GM12801 (cell line): ENCODE measurements around the gene NEDD4L.

Experiments
- TF ChIP-seq, protein P1 (sequence below): IDR thresholded peaks from one replicate; pipeline ENCODE4 v1.5.1; 2011; ENCODE audit warnings: control low read depth; ENCODE audit not compliant: insufficient read length; ENCODE audit errors: extremely low read depth

NEDD4L gene

DNA sequence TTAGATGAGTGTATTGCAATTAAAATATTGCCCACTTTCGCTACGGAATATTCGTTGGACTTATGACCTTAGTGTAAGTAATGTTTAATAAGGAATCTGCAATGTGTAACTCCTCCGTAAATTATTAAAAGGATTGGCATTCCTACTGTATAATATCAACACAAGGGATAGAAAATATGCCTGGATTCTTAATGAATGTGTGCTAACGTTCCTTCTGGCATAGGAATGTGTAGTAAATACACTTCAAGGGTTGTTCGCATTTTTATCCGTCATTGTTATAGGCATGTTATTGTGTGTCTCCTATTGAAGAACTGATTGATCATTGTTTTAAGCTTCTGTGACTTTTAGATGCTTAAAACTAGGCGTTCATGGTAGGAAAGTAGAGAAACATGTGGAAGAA is 134.5 kb downstream of the NEDD4L start:
- TF ChIP-seq, protein P1, sequence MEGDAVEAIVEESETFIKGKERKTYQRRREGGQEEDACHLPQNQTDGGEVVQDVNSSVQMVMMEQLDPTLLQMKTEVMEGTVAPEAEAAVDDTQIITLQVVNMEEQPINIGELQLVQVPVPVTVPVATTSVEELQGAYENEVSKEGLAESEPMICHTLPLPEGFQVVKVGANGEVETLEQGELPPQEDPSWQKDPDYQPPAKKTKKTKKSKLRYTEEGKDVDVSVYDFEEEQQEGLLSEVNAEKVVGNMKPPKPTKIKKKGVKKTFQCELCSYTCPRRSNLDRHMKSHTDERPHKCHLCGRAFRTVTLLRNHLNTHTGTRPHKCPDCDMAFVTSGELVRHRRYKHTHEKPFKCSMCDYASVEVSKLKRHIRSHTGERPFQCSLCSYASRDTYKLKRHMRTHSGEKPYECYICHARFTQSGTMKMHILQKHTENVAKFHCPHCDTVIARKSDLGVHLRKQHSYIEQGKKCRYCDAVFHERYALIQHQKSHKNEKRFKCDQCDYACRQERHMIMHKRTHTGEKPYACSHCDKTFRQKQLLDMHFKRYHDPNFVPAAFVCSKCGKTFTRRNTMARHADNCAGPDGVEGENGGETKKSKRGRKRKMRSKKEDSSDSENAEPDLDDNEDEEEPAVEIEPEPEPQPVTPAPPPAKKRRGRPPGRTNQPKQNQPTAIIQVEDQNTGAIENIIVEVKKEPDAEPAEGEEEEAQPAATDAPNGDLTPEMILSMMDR = no peak

DNA sequence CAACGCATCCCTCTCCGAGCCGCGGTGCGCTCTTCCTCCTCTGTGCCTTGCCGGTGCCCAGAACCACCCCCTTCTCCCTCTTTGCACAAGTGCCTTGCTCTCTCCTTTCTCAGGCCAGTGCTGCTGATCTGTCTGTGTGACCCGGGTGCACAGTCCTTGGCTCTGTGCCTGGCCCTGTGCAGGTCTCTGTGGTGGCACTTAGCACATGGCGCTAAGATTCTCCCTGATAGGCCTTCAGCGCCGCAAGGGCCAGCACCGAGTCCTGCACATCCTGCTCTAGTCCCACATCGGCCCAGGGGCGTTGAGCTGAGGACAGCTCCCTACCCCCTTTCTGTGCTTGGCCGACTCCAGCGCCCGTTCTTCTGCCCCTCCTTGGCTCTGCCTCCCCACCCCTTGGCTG is 136.1 kb downstream of the NEDD4L start:
- TF ChIP-seq, protein P1 = no peak

DNA sequence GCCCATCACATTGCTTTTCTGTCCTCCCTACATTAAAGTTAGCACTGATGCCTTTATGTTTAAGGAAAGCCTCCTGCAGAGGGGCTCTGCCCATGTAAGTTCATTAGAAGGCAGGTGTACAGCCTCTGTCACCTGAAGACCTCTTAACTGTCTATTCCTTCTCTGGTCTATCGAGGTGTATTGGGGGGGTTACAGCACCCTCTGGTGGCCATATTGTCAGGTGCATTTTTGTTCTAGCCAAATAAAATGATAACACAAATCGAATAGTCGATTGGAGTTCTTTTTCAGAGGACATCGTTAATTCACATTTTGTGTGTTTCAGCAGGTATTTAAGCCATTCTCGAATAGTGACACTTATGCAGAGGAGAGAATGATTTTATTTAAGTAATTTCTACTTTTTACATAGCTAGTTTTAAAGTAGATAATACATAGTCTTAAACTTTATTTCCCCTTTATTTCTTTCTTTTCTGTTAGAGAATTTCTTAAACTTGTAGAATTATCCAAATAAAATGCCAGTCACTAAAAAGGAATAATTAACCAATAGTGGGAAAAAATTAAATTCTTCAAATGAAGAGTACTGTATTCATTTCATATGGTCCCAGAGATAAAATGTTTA is 136.8 kb downstream of the NEDD4L start:
- TF ChIP-seq, protein P1 = no peak

DNA sequence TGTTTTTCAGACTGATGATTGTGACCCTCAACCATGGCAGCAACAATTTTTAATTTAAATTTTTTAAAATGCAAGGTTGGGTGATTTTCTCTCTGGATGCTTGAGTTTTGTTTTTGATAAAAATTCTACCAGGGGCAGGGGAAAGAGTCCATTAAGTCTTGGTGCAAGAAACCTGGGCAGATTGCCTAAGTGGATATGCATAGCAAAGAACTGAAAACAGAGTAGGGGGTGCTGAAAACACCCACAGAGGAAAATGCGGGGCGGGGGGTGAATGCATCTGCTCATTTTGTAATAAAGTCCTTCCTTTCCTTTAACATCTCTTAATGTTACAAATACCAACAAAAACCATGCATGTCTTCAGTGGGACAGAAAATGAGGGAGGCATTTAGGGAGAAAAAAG is 138.0 kb downstream of the NEDD4L start:
- TF ChIP-seq, protein P1 = no peak

DNA sequence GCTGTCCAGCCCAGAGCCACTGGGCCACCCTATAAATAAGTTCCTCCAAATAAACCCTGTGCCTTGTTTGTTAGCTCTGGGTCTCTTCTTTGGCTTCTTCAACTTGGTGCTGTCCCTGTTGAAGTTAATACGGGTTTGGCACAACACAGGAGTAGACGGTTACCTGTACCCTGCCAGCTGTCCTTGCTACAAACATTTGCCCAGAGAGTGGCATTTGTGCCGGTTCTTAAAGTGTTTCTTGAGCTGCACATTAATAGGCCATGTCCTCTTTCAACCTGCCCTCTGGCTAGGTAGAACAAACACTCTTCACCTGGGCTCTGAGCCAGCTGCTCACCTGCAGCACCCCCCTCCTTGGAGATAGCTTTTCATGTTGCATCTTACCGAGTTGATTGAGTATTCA is 139.2 kb downstream of the NEDD4L start:
- TF ChIP-seq, protein P1 = no peak

DNA sequence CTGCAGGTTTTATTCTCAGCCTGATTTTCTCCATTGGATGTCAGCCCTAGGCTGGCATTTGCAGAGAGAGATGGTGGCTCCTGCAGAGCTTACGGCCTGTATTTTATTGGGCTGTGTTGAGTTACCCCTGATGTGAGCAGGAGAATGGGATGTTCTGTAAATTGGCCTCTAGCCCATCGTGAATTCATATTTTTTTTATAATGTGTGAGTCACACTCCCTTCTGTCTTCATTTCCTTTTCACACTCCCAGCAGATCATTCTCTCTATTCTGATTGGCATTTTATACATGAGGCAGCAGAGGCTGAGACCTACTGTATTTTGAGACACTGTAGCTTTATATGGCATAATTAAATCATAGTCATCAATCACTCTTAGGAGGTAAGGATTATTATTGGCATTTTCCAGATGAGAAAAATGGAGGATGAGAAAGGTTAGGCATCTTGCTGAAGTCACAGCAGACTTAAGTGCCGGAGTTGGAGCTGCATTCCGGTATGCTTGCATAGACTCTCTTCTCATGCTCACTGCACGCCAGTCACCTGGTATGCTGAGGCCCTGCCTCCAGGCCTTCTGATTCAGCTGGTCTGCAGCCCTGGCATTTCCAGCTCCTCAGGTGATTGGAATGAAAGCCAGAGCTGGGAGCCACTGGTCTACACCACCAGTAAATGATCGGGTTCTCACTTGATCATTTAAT is 142.4 kb downstream of the NEDD4L start:
- TF ChIP-seq, protein P1 = no peak

DNA sequence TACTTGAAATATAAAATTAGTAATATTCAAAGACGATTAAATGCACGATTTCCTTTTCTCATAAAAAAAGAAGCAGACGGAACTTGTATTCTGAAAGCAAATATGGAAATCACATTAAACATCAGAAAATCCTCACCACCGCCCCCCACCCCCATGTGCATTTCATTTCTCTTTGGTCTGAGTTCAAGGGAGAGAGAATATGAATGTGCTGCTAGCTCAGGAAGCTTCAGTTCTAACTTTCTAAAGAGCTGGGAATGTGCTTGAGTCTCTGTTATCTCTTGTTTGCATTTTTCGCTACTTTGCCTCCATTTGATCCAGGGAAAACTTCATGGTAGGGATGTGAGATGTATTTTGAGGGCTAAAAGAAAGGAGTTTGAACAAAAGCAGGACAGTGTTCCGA is 143.6 kb downstream of the NEDD4L start:
- TF ChIP-seq, protein P1 = no peak
